ENCODE results near the gene GFRA1.

The GFRA1 gene

DNA sequence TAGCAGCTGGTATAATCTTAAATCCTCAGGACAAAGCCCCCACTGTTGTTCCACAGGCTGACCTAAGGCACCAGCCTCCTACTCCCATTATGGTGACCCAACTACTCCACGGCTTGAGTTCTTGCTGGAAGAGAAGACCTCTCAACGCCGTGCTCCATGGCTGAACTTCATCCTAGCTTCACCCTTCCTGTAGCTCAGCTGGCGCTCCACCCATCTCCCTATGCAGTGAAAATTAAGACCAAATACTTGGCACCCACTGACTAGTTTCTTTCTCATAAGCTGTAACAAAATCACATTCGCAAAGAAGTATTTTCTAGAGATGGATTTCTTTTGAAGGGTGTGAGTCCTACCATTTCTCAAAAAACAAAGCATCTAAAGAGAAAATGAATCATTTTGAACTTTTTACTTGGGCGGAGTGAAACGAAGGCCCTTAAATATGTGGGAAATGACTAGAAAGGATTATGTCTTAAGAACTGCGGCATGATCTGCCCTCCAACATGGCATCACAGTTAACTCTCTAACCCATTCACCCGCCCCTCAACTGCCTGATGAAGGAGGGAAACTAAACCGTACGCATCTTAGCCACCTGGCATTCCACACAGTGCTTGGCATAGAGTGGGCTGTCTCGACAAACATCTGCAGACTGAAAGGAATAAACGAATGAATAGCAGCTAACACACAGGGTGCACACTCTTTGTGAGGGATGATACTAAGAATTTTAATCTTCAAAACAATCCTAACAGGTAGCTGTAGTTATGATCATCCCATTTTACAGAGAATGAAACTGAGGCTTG, 32.7 kb downstream of the GFRA1 start:
- DNase-seq, result no peak

DNA sequence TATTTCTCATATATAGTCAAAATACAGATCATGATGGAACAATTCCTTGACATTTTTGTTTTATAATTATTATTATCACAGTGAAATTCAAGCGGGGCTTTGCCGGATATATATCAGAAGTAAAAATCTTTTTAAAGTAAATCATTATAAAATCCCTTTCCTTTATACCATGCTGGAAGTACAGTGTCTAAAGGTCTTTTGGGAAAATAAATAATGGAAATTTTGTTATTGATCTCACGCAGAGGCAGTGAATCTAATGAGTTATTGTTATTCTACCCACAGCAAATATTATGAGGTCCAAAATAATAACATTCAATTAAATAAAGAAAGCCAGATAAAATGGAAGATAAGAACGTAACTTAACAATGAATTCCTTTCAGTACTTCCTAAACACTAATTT, 33.8 kb downstream of the GFRA1 start:
- DNase-seq, result no peak

DNA sequence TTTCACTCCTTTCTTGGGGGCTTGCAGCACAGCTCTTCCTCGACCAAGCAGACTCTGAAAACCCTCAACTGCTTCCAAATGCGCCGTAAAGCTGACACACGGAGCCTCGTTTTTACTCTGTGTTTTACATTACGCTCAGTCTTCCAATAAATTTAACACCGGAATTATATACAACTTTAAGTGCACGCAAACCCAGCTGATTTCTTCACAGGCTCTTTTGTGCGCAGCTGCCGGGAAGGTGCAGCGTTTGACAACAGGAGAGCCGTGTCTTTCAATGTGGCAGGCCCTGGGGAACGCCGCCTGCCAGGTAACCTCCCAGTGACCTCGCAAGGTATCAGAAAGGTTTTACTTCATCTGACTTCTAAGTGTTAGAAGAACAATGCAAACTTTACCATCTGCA, 35.0 kb downstream of the GFRA1 start:
- DNase-seq, result no peak

DNA sequence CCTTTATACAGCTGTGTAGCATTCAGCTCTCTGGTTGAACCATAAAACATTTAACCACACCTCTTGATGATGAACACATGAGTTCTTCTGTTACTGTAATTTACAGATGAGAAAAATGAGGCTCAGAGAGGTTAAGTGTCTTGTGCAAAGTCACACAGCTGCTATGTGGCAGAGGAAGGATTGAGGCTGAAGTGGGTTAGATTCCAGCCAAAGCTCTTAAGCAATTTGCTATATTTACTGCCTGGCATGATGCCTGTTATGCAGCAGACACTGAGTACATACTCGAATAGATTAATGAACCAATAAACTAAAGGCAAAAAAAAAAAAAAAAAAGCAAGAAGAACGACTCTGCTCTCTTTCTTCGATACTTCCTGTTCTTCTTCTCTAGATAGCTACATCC, 35.7 kb downstream of the GFRA1 start:
- DNase-seq, result no peak

DNA sequence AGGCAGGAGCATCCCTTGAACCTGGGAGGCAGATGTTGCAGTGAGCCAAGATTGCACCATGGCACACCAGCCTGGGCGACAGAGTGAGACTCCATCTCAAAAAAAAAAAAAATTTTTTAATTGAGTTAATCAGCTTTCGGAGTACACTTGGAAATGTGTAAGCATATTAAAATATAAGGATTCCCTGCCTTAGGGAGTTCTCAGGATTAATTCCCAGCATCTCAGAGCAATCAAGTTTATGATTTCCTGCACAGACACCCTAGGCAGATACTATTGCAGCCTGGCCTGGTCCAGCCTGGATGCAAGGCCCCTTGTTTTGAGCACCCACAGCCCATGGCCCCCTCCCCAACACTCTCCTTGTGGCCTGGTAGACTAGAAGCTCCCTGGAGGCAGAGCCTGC, 39.8 kb downstream of the GFRA1 start:
- no peak for DNase-seq

DNA sequence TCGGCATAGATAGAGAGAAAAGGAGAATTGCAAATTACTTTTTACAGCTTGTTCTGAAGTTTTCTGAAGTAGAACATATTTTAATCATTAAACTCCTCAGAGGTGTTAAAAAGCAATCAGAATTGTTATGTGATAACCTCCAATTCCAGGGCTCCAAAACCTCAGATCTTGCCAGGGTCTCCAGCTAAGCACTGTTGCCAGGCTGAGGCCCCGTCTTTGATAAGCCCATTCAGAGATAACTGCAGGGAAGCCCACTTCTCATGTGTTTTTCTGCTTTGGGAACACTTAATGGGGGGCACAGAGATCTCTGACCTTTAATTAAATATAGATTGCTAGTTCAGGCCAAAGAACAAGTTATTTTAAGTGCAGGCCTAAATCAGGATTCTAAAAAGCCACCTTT, 40.4 kb downstream of the GFRA1 start:
- no peak for DNase-seq

DNA sequence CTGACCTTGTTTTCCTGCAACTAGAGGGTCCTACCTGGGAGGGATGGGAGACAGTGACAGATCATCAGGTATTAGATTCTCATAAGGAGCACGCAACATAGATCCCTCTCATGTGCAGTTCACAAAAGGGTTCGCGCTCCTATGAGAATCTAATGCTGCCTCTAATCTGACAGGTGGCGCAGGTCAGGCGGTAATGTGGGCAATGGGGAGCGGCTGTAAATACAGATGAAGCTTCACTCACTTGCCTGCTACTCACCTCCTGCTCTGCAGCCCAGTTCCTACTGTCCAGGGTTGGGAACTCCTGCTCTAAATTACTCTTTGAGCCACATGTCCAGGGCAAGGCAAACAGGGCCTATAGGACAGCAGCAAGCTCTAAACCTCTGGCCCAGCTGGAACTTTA, 46.2 kb downstream of the GFRA1 start:
- no peak for DNase-seq

DNA sequence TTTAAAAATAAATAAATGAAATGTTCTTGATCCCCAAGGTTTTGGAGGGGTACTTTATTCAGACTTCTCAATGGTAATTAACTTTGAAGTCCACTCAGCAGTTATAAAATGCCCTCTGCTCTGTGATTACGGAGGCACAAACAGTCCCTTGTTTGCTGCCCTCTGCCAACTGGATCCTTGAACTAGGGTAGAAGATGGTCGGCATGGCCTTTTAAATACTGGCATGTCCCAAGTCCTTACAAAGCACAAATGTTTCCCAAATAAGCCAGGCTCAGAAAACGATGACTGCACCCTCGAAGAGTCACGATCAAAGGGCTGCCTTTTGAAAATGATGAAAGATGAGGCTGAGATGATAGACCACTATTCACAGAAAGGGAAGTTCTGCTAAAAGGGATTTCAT, 47.0 kb downstream of the GFRA1 start:
- DNase-seq, result no peak

DNA sequence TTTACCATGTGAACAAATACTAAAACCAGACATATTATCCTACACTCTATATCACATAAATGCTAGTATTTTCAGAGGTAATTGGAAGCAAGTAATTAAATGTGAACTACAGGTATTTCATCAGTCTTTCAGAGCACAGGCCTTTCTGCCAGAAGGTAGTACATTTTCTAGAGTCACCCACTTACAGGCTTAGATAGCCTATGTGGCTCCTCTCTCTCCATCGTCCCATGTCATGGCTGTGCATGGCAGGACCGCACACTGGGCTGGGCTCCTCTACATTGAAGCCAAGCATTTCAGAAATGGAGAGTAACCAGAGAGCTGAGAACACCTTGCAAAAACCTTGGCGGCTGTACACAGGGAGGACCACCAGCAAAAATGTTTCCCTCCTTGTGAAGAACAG, 49.7 kb downstream of the GFRA1 start:
- no peak for DNase-seq

DNA sequence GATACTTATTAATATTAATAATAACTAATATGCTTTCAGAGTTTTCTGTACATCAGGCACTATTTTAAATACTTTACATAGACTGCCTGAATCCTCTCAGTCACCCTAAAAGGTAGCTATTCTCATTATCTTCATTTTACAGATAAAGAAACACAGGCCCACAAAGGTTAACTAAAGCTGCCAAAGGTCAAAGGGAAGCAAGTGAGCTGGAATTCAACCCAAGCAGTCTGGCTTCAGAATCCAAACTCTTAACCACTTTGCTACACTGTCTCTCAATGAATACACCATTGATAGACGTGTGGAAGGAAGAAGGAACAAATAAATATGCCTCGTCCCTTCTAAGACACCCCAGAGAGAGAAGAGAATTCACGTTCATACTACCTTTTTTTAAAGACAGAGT, 52.0 kb downstream of the GFRA1 start:
- DNase-seq, result no peak

DNA sequence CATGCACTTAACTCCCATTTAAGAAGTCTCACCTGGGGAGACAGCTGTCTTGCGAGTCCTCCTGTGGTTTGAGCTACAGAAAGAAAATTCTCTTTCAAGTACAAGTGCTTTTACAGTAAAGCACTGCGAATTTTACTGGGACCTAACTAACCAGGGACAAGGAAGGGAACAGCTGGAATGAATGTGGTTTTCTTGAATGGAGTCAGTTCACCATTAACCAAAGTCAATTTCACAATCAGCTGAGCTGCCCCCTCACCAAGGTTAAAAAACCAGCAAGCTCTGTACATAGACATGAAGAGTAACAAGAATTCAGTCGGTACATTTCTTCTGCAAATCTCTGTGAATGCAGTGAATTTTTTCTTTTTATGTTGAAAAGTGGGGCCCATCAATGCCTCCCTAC, 56.3 kb downstream of the GFRA1 start:
- no peak for DNase-seq

DNA sequence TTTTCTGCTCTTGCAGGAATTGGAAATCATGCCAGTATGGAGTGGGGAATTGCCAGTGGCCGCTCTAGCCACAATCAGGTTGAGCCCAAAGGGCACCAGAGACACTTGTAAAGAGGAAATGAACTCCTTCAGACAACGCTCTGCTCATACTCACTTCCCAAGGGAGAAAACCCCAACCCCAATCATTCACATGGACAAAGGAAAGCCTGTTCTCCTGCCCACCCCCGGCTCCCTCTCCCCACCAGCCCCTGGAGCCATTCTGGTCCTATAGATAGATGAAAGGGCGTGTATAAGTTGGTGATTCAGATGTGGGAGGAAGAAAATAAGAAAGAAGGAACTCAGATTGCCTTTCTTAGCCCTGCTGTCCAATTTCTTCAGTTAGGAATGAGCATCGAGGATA, 57.4 kb downstream of the GFRA1 start:
- no peak for DNase-seq

DNA sequence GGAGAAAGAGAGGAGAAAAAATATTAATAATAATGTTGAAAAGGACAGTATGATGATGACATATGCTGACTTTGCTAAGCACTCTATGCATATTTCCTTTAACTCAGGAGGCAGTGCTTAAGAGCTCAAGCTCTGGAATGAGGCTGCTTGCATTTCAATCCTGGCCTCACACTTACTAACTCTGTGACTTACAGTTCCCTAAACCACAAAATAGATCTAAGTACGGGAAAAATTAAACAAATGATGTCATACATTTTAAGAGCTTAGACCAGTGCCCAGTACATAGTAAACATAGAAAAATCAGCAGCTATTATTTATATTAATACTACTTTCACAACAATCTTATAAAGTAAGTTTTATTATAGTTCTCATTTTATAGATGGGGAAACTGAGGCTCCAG, 61.3 kb downstream of the GFRA1 start:
- peak; percentile 91 for DNase-seq

DNA sequence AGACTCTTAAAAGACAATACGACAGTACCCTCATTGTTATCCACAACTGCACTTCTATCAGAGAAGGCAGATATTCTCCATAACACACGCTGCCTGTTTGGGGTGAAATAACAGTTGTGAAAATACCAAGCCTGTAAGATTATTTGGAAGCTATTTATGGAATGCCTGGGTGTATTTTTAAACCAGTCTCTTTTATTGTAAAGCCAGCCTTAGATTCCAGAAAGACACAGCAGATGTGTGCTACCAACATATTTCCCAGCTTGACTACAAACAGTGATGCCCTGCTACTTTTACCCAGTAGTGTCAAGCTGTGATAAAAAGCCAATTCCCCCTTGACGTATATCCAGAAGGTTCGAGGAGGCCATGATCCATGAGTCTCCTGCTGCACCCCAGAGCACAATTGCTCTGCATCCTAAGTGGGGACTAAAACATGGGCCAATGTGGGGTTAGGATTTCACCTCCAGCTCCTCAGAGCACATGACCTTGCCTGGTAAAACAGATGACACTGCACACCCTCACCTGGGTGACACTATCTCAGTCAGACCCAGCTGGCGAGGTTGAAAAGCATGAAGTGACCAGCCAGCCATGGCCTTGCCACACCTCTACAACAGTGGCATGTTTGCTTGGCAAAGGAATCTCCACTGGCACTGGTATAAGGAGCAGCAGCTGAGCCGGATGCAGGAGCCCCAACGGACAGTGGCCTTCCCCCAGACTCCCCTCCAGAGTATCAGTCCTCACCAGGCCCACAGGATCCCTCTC, 62.2 kb downstream of the GFRA1 start:
- DNase-seq, result peak; percentile 20

DNA sequence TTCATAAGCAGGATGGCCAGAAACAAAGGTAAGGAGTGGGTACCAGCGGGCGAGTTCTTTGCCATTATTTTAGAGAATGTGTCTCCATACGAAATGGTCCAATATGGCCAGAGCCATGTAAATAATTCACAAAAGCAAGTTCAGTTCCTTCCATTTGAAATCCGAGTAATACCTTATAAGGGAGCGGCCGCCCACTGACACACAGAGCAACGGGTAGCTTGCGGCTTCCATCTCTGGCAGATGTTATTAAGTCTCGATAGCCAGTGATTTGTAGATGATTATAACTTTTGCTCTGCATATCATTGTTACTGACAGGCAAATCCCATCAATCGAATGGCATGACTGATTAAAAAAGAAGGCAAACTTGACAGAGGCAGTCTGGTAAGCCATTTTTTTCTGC, 63.2 kb downstream of the GFRA1 start:
- no peak for DNase-seq

DNA sequence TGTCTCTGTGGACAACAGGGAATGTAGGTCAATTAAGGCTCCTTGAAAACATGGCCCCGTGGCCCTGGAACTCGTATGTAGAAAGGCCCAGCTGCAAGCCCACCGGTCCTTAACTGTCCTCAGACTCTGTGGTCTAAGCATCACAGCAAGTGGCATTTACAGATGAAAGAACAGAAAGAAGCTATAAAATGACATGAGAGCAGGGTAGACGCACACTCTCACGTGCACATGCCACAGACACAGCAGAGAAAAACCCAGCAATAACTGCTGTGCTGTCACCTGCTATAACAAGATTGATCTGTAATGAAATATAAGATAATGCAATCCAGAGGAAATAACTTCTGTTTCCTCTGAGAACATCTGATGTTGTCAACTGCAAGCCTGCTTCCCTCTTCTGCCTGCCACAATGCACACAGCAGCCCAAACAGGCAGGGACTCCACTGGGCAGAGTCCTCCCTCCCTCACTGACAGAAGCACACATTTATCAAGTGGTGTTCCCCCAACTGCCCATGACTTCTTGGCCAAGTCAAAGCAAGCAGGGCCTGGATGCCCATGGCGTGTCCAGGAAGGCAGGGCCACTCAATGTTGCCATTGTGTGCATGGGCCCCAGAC, 63.9 kb downstream of the GFRA1 start:
- no peak for DNase-seq

DNA sequence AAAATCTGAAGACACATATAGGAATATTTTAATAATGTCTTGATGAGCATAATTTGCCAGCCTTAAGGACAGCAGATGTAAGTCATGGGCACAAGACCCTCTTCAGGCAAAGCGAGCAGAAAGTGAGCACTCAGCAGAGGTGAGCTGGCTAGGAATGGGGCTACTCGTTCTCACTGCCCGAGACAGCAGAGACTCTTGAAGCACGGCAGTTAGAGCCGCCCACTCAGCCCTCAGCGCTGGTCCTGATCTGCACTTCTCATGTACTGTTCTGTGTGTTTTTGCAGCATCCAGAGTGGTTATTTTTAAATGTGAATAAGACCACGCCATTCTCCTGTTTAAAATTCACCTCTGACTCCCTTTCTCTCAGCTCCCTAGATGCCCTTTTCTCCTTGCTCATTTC, 65.3 kb downstream of the GFRA1 start:
- DNase-seq, result no peak

DNA sequence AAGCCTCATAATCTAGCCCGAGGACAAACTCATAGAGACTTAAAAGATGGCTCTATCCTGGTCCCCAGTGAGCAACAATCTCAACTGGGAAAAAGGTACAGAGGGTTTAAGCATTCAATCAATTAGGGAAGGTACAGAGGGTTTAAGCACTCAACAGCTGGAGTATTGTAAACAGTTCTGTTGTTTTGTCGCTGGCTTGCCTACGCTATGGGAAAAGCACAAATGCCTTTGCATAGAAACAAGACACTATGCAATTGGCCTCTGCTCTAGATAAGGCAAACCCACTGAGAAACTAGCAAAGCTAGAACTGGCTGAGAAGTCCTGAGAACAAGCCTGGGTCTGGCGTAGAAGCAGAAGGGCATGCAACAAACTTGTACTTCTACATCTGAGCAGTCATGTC, 69.3 kb downstream of the GFRA1 start:
- no peak for DNase-seq

DNA sequence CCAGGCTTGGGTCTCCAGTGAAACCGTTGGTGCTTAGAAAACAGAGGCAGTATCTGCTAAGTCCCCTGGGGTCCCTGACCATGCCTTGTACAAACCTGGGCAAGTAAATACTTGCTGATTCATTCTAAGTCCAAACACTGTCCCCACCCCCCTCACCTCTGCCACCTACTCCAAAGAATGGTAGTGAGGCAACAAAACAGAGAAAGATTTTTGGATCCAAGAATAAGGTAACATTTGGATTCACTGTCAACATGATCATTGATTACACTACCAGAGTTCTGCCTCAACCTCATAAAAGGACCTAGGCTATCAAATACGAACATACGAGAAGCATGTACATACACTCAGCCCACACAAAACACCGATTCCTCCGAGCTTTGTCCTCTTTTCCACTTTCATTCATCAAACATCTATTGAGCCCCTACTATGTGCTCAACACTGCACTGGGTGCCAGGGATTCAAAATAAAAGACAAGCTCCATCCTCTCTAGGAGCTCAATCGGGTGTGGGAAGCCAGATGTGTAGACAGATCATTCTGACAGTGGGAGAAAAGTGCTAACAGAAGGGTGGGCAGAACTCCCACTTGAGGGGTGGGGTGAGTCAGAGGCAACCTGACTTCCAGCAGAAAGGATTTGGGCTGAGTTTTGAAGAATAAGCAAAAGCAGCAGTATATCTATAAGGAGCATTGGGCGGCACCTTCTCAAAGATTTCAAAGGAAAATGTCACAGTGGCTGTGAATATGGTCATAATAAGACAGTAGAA, 71.2 kb downstream of the GFRA1 start:
- DNase-seq, result no peak

DNA sequence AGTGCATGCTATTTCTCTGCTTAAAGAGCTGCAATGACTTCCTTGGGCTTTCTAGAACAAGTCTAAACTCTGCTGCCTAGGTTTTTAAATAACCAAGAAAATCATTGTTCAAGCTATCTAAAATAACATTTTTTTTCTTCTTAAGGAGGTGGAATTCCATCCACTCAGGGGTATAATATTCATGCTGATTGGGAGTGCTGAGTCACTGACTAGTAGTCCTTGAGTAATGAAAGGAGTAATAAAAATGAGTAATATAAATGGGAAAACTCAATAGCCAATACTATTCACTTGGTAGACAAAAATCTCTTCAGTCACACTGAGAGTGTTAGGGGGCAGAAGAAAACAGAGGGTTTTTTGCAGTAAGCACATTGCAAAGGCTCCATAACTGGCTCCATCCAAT, 72.0 kb downstream of the GFRA1 start:
- peak; percentile 72 for DNase-seq

DNA sequence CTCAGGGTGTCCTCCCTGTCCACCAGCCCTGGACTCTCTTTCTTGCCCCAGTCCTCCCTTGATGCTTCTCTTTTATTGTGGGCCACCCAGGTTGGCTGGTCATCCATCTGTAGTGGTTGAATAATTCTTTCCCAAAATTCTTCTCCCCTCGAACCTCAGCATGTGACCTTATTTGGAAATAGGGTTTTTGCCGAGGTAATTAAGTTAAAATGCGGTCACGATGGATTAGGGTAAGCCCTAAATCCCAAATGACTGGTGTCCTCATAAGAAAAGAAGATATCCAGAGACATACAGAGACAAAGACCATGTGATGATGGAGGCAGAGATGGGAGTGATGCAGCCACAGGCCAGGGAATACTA, 74.3 kb downstream of the GFRA1 start:
- DNase-seq, result no peak

DNA sequence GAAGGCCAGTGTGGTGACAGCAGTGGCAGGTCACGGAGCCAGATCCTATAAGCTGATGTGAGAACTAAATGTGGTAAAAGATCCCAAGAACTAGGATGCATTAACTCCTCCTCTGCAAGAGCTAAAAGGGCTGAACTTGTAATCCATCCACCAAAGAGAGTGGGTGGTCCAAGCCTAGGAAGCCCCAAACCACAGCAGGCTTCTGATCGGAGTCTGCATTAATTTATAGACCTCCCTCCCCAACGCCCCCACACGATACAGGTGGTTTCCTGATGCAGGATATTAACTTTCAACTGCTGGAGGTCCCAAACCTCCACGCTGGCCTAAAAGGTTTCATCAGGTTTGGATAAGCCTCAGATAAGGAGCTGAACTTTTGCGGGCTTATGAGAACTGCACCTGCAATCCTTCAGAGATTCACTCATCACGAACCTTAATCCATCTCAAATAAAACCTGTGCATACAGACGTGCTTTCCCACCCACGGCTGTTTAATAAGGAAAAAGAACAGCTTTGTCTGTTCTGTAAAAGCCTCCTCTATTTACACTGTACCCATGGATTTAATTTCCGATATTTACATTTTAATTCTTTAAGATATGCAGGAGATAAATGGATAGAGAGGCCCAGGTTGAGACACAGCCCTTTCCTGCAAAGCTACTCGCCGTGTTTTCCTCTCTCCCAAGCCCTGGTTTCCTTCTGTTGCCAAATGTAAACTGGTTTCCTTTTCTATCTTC, 74.9 kb downstream of the GFRA1 start:
- DNase-seq, result no peak

DNA sequence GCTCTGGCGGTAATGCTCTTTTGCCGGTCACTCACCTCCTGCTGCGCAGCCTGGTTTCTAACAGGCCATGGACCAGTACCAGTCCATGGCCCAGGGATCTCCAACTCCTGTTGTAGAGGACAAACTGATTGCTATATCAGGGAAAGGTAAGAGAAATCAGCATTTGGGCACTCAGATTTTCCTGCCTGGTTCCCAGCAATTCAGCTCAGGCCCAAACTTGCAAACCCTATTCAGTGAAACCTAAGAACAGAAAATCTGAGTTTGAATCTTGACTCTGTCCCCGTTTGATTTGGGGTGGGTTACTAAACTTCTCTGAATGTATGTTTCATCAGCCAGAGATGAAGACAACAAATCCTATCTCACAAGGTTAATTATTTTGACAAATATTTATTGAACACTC, 77.4 kb downstream of the GFRA1 start:
- DNase-seq, result no peak
